Activated CD4-positive, alpha-beta T cell treated with anti-CD3 and anti-CD28 coated beads, Interleukin-2, amount 10 ng/mL, durations not matched to agents 7 days and 5 days (primary cell): ENCODE measurements around the gene FAM240A. TPM values are rescaled to one million over a fixed set of nuclear protein-coding genes. Genes with fewer than 3 reads are reported as not detected.
"Not testable (repeated sequence)": the region's sequence is repeated elsewhere in the genome, so short reads cannot be mapped to it uniquely, and the experiment has no call there.

Source experiments
- CTCF ChIA-PET: fragments of 350-600 bp; sonication (Branson Sonifier 250); formaldehyde crosslinking; loops from one replicate; lab custom pipeline; 2021; ENCODE audit warnings: antibody characterized with exemption; lab: Charles Lee
- POLR2A ChIA-PET: fragments of 350-600 bp; sonication (Branson Sonifier 250); formaldehyde crosslinking; loops from one replicate; lab custom pipeline; 2021; ENCODE audit warnings: antibody characterized with exemption; lab: Charles Lee
- DNase-seq: peaks from one replicate; pipeline ENCODE4 v3.0.0-alpha.2; 2020
- H3K27ac Mint-ChIP-seq: one replicate; pipeline ENCODE4 v1.8.0; 2021; ENCODE audit warnings: mild to moderate bottlenecking, moderate library complexity, mixed read lengths
- H3K27me3 Mint-ChIP-seq: one replicate; pipeline ENCODE4 v1.8.0; 2021; ENCODE audit warnings: mixed read lengths
- H3K36me3 Mint-ChIP-seq: one replicate; pipeline ENCODE4 v1.8.0; 2021; ENCODE audit warnings: low read depth, mixed read lengths
- H3K4me1 Mint-ChIP-seq: one replicate; pipeline ENCODE4 v1.8.0; 2021; ENCODE audit warnings: mixed read lengths
- H3K4me3 Mint-ChIP-seq: one replicate; pipeline ENCODE4 v1.8.0; 2021; ENCODE audit warnings: mild to moderate bottlenecking, moderate library complexity, mixed read lengths
- H3K9me3 Mint-ChIP-seq: one replicate; pipeline ENCODE4 v1.8.0; 2021; ENCODE audit warnings: mixed read lengths
- total RNA-seq, 2 experiments: library from RNA; stranded (reverse); gene quantifications; one replicate each; pipeline ENCODE4 v1.2.3, GENCODE V29; 2021

FAM240A gene
- total RNA-seq, 2 experiments from 2014 or later, result not detected

DNA sequence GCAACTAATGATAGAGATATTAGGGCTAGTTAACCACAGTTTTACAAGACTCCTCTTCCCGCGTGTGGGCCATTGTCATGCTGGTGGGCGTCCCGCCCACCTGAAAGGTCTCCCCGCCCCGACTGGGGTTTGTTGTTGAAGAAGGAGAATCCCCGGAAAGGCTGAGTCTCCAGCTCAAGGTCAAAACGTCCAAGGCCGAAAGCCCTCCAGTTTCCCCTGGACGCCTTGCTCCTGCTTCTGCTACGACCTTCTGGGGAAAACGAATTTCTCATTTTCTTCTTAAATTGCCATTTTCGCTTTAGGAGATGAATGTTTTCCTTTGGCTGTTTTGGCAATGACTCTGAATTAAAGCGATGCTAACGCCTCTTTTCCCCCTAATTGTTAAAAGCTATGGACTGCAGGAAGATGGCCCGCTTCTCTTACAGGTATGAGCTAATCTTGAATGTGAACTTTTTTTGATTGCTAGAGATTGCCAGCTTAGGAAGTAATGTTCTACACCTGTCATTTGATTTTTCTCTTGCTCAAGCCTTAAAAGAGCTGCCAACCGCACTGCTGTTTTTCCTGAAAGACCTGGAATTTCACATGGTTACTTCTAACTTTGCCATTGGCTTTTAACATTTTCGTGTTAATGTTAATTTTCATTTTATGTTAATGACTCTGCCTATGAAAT is 34.6 kb upstream of the FAM240A start:
- H3K27me3 Mint-ChIP-seq, result peaks cover 20% of the 10 kb centered on the region
- H3K36me3 Mint-ChIP-seq, DNase-seq, CTCF ChIA-PET, POLR2A ChIA-PET, H3K4me3 Mint-ChIP-seq, H3K9me3 Mint-ChIP-seq, H3K27ac Mint-ChIP-seq, H3K4me1 Mint-ChIP-seq: not testable (repeated sequence)

DNA sequence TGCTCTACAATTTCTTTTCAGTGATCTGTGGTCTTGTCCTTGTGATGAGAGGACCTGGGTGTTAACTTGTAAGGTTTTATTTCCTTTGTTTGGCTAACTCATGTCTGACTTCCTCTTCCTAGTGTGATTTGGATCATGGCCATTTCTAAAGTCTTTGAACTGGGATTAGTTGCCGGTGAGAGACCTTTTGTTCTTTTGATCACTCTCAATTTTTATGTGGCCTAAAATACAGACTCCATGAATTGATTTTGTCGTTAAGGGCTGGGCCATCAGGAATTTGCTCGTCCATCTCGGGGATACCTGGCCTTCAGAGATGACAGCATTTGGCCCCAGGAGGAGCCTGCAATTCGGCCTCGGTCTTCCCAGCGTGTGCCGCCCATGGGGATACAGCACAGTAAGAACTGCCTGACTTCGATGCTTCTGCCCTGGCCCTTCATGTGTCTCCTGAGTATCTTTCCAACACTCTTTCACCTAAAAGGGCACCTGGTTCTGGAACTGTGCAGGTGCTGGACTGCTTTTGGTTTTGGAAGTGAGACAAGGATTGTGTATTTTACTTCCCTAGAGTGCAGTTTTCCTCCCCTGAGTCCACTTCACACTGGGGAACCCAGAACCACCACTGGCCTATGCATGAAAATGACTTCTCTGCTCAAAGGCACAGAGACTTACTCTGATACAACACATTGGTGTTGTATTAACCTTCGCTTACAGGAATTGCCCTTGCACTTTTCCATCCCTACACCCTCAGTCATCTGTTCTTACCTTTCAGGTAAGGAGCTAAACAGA is 33.2 kb upstream of the FAM240A start:
- no peak overlapping the region for H3K27ac Mint-ChIP-seq
- no peaks in the 10 kb centered on the region for H3K36me3 Mint-ChIP-seq
- DNase-seq, result no peak
- CTCF ChIA-PET, result interaction anchor here (0.9 kb wide), 1 partner anchor 90 kb away, joined by 5 read pairs; no protein-coding TSS in a partner anchor
- H3K9me3 Mint-ChIP-seq, result no peaks in the 10 kb centered on the region
- POLR2A ChIA-PET, result no interaction called here
- peaks cover 2% of the 10 kb centered on the region for H3K4me1 Mint-ChIP-seq
- H3K27me3 Mint-ChIP-seq, result peaks cover 20% of the 10 kb centered on the region
- H3K4me3 Mint-ChIP-seq, result no peak overlapping the region

- no peak overlapping the region for H3K4me3 Mint-ChIP-seq
- DNase-seq, result no peak
- H3K27me3 Mint-ChIP-seq, result peaks cover 20% of the 10 kb centered on the region
- H3K9me3 Mint-ChIP-seq, result no peaks in the 10 kb centered on the region
- POLR2A ChIA-PET, result no interaction called here
- CTCF ChIA-PET, result interaction anchor here (0.9 kb wide), 1 partner anchor 91 kb away, joined by 5 read pairs; no protein-coding TSS in a partner anchor
- peaks cover 2% of the 10 kb centered on the region for H3K4me1 Mint-ChIP-seq
- H3K36me3 Mint-ChIP-seq, result no peaks in the 10 kb centered on the region
- no peak overlapping the region for H3K27ac Mint-ChIP-seq
Measured at GRCh38 chr3:46579756-46580286, 32.5 kb upstream of the FAM240A start.

DNA sequence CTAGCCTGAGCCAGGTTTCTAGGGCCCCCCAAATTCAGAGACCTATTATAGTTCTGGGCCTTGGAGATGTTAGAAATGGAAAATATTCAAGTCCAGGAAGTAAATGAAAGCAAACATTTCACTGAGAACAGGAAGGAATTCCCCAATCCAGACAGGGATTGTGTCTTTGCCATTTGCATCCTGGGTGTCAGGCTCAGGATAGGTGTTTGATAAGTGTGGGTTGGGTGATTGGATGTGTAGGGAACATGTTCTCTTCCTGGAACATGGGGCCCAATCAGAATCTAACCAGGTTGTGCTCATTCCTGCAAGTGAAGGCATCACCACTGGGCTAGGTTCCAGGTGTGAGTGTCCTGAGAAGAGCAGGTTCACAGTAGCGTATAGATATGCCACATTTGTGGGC is 31.6 kb upstream of the FAM240A start:
- CTCF ChIA-PET, result no interaction called here
- no peaks in the 10 kb centered on the region for H3K9me3 Mint-ChIP-seq
- H3K36me3 Mint-ChIP-seq, result no peaks in the 10 kb centered on the region
- POLR2A ChIA-PET, result no interaction called here
- H3K27ac Mint-ChIP-seq, result no peak overlapping the region
- H3K4me1 Mint-ChIP-seq, result peaks cover 2% of the 10 kb centered on the region
- no peak for DNase-seq
- H3K27me3 Mint-ChIP-seq, result peaks cover 20% of the 10 kb centered on the region
- no peak overlapping the region for H3K4me3 Mint-ChIP-seq

- no peak for DNase-seq
- Mint-ChIP-seq H3K36me3 (no peaks in the 10 kb centered on the region), H3K9me3 (no peaks in the 10 kb centered on the region), H3K27me3 (peaks cover 18% of the 10 kb centered on the region), H3K4me1 (peaks cover 21% of the 10 kb centered on the region), H3K27ac (no peak overlapping the region), H3K4me3 (no peak overlapping the region)
- ChIA-PET POLR2A (no interaction called here), CTCF (interaction anchor here (1.4 to 2.8 kb wide), 2 partner anchors 96 to 115 kb away, joined by 5 to 9 read pairs; no protein-coding TSS in a partner anchor)
Measured at GRCh38 chr3:46584598-46585467, 27.5 kb upstream of the FAM240A start.

- POLR2A ChIA-PET, result no interaction called here
- CTCF ChIA-PET, result interaction anchor here (2.8 kb wide), 1 partner anchor 97 kb away, joined by 9 read pairs; no protein-coding TSS in a partner anchor
- Mint-ChIP-seq H3K27me3 (peaks cover 19% of the 10 kb centered on the region), H3K36me3 (no peaks in the 10 kb centered on the region), H3K27ac (no peak overlapping the region), H3K4me1 (peaks cover 24% of the 10 kb centered on the region), H3K9me3 (peaks cover 2% of the 10 kb centered on the region), H3K4me3 (no peak overlapping the region)
- no peak for DNase-seq
Measured at GRCh38 chr3:46585799-46586693, 26.3 kb upstream of the FAM240A start.

GRCh38 chr3:46586738-46587246 is 25.5 kb upstream of the FAM240A start:
- no peak for DNase-seq
- Mint-ChIP-seq H3K36me3 (no peaks in the 10 kb centered on the region), H3K9me3 (peaks cover 2% of the 10 kb centered on the region), H3K4me1 (peaks cover 24% of the 10 kb centered on the region), H3K27ac (no peak overlapping the region), H3K4me3 (no peak overlapping the region), H3K27me3 (peaks cover 20% of the 10 kb centered on the region)
- ChIA-PET POLR2A (no interaction called here), CTCF (interaction anchor here (2.8 kb wide), 1 partner anchor 98 kb away, joined by 9 read pairs; no protein-coding TSS in a partner anchor)

GRCh38 chr3:46587268-46587667 is 25.1 kb upstream of the FAM240A start:
- POLR2A ChIA-PET, H3K4me3 Mint-ChIP-seq, H3K9me3 Mint-ChIP-seq, H3K27ac Mint-ChIP-seq, DNase-seq, H3K36me3 Mint-ChIP-seq: not testable (repeated sequence)
- CTCF ChIA-PET, result interaction anchor here (2.8 kb wide), 1 partner anchor 99 kb away, joined by 9 read pairs; no protein-coding TSS in a partner anchor
- Mint-ChIP-seq H3K4me1 (peaks cover 24% of the 10 kb centered on the region), H3K27me3 (peaks cover 15% of the 10 kb centered on the region)

- POLR2A ChIA-PET, result no interaction called here
- CTCF ChIA-PET, result interaction anchor here (0.9 kb wide), 1 partner anchor 104 kb away, joined by 3 read pairs; no protein-coding TSS in a partner anchor
- H3K9me3 Mint-ChIP-seq, result peaks cover 2% of the 10 kb centered on the region
Measured at GRCh38 chr3:46593274-46593862, 19.0 kb upstream of the FAM240A start.

GRCh38 chr3:46593979-46594378 is 18.3 kb upstream of the FAM240A start:
- CTCF ChIA-PET, result interaction anchor here (0.8 kb wide), 1 partner anchor 10 kb away, joined by 3 read pairs; no protein-coding TSS in a partner anchor
- Mint-ChIP-seq H3K27me3 (peaks cover 10% of the 10 kb centered on the region), H3K36me3 (no peaks in the 10 kb centered on the region), H3K4me3 (no peak overlapping the region), H3K9me3 (peaks cover 2% of the 10 kb centered on the region), H3K27ac (no peak overlapping the region), H3K4me1 (peaks cover 11% of the 10 kb centered on the region)
- POLR2A ChIA-PET, result no interaction called here
- no peak for DNase-seq

More at GRCh38 chr3:46593274-46593862, 19.0 kb upstream of the FAM240A start:
- peaks cover 10% of the 10 kb centered on the region for H3K27me3 Mint-ChIP-seq
- no peaks in the 10 kb centered on the region for H3K36me3 Mint-ChIP-seq
- H3K27ac Mint-ChIP-seq, result no peak overlapping the region
- peaks cover 13% of the 10 kb centered on the region for H3K4me1 Mint-ChIP-seq
- H3K4me3 Mint-ChIP-seq, result no peak overlapping the region
- DNase-seq, result no peak

DNA sequence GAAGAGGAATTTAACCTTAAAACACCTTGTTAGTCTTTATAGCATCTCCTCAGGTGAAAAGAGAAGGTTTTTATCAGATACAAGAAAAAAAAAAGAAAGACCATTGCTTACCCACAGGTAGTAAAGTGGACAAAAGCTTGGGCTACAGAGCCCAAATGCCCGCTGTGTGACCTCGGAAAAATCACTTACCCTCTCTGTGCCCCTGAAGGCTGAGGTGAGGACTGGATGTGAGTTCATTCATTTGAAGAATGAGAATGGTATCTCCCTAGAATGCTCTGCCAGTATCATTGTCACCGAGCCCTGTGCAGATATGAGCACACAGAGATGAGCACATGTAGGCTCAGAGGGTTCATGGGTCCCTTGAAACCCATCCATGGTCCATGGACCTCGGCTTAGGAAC is 17.6 kb upstream of the FAM240A start:
- H3K27ac Mint-ChIP-seq, result no peak overlapping the region
- ChIA-PET CTCF (interaction anchor here (0.8 kb wide), 1 partner anchor 9 kb away, joined by 3 read pairs; no protein-coding TSS in a partner anchor), POLR2A (no interaction called here)
- peaks cover 11% of the 10 kb centered on the region for H3K27me3 Mint-ChIP-seq
- no peak for DNase-seq
- no peak overlapping the region for H3K4me3 Mint-ChIP-seq
- peaks cover 2% of the 10 kb centered on the region for H3K9me3 Mint-ChIP-seq
- H3K36me3 Mint-ChIP-seq, result no peaks in the 10 kb centered on the region
- H3K4me1 Mint-ChIP-seq, result peaks cover 5% of the 10 kb centered on the region
